Osteoblast (primary cell): ENCODE data around the gene LRRC36. TPM values are rescaled to one million over a fixed set of nuclear protein-coding genes. Genes with fewer than 3 reads are reported as not detected.

Experiments used
- DNase-seq: peaks from one replicate; pipeline ENCODE4 v3.0.0; 2011; ENCODE audit warnings: low spot score, mixed read lengths; ENCODE audit not compliant: insufficient read length; ENCODE audit errors: missing footprints
- H2AFZ ChIP-seq: 2 replicates; pipeline ENCODE4 v1.6.0; 2011; ENCODE audit warnings: mild to moderate bottlenecking, low read length
- H3K27ac ChIP-seq: 2 replicates; pipeline ENCODE4 v1.5.1; 2011; ENCODE audit warnings: mild to moderate bottlenecking, low read depth, low read length, moderate library complexity
- H3K27me3 ChIP-seq: 2 replicates; pipeline ENCODE4 v1.6.0; 2012; ENCODE audit warnings: mild to moderate bottlenecking, control low read depth, inconsistent platforms, low read length, moderate library complexity; ENCODE audit not compliant: insufficient read depth
- H3K36me3 ChIP-seq: 2 replicates; pipeline ENCODE4 v1.5.1; 2011; ENCODE audit warnings: mild to moderate bottlenecking, low read length, control low read depth, moderate library complexity; ENCODE audit not compliant: insufficient read depth
- H3K4me1 ChIP-seq: 2 replicates; pipeline ENCODE4 v1.5.1; 2011; ENCODE audit warnings: mild to moderate bottlenecking, low read length, control low read depth, moderate library complexity; ENCODE audit not compliant: insufficient read depth
- H3K4me2 ChIP-seq: 2 replicates; pipeline ENCODE4 v1.6.0; 2011; ENCODE audit warnings: mild to moderate bottlenecking, low read length; ENCODE audit not compliant: insufficient read depth
- H3K4me3 ChIP-seq: fragments of 200-600 bp; sonication (generic); 3 replicates; pipeline ENCODE4 v1.5.1; 2012; ENCODE audit warnings: mild to moderate bottlenecking, low read length, inconsistent platforms; ENCODE audit not compliant: insufficient read depth
- H3K79me2 ChIP-seq: 2 replicates; pipeline ENCODE4 v1.6.0; 2012; ENCODE audit warnings: mild to moderate bottlenecking, low read length, control low read depth, inconsistent platforms; ENCODE audit not compliant: insufficient read depth
- H3K9me3 ChIP-seq: 2 replicates; pipeline ENCODE4 v1.5.1; 2011; ENCODE audit warnings: low read depth, low read length, control low read depth
- H4K20me1 ChIP-seq: 2 replicates; pipeline ENCODE4 v1.6.0; 2012; ENCODE audit warnings: mild to moderate bottlenecking, low read length, control low read depth; ENCODE audit not compliant: insufficient read depth
- CTCF ChIP-seq: IDR thresholded peaks from 2 replicates; pipeline ENCODE4 v1.5.1; 2011; ENCODE audit warnings: mild to moderate bottlenecking, low read depth, low read length, moderate library complexity; ENCODE audit errors: extremely low read depth
- total RNA-seq: library from RNA; depleted of rRNA; stranded (reverse); fragments of >200 nt; gene quantifications from 2 replicates; pipeline ENCODE4 v1.2.3, GENCODE V29; 2012

LRRC36 gene
- total RNA-seq, 1 donor: not detected

DNA sequence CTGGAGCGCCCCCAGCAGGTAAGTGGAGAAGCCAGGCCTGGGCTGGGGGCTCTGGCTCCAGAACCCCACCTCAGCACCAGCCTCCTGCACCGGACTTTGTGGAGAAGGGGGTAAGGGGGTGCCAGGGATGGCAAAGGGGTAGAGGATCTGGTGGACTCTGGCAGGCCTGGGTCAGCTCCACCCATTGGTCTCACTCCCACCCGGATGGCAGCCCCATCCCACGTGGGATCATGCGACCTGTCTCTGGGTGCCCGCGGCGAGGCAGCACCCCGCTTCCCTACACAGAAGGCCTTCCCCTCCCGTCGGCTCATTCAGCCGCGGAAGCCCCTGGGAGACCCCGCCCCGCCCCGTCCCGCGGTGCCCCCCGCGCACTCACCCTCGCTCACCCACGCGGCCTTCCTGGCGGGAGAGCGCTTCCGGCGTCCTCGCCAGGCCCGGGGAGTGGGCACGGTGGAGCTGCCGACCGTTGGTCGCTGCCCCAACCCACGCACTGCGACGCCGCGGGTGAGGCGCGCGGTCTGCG, 47.8 kb upstream of the LRRC36 start:
- Histone ChIP-seq H3K36me3 (peaks cover 24% of the 10 kb centered on the region), H4K20me1 (no peaks in the 10 kb centered on the region), H2AFZ (peak overlapping the region; percentile 31), H3K79me2 (peaks cover 22% of the 10 kb centered on the region), H3K4me1 (peaks cover 39% of the 10 kb centered on the region), H3K4me3 (peak overlapping the region; percentile 78), H3K27me3 (no peaks in the 10 kb centered on the region), H3K4me2 (peak overlapping the region; percentile 92), H3K27ac (peak overlapping the region; percentile 94), H3K9me3 (no peaks in the 10 kb centered on the region)
- TF ChIP-seq CTCF: no peak
- peak; percentile 96 for DNase-seq

- Histone ChIP-seq H3K36me3 (peaks cover 25% of the 10 kb centered on the region), H3K79me2 (peaks cover 22% of the 10 kb centered on the region), H3K27ac (peak within 1 kb of the TSS; percentile 94), H3K9me3 (no peaks in the 10 kb centered on the region), H2AFZ (peak within 1 kb of the TSS; percentile 62), H4K20me1 (no peaks in the 10 kb centered on the region), H3K4me2 (peak within 1 kb of the TSS; percentile 92), H3K4me1 (peaks cover 39% of the 10 kb centered on the region), H3K27me3 (no peaks in the 10 kb centered on the region), H3K4me3 (peak within 1 kb of the TSS; percentile 78)
- TF ChIP-seq CTCF: peak; percentile 48
- DNase-seq: peak; percentile 99
Observed at GRCh38 chr16:67279296-67280089, 47.1 kb upstream of the LRRC36 start, which contains the start of gene PLEKHG4. Gene PLEKHG4 (plus strand): TSS chr16:67279532. CDS start chr16:67280045, 513 bp downstream.

- no peaks in the 10 kb centered on the region for H3K27me3 ChIP-seq
- peak overlapping the region; percentile 78 for H3K4me3 ChIP-seq
- H2AFZ ChIP-seq: no peak overlapping the region
- peaks cover 37% of the 10 kb centered on the region for H3K4me1 ChIP-seq
- peaks cover 20% of the 10 kb centered on the region for H3K79me2 ChIP-seq
- H4K20me1 ChIP-seq: no peaks in the 10 kb centered on the region
- peak overlapping the region; percentile 64 for H3K4me2 ChIP-seq
- no peaks in the 10 kb centered on the region for H3K9me3 ChIP-seq
- no peak overlapping the region for H3K27ac ChIP-seq
- no peak for TF ChIP-seq CTCF
- H3K36me3 ChIP-seq: peaks cover 28% of the 10 kb centered on the region
- peak; percentile 73 for DNase-seq
Observed at GRCh38 chr16:67280090-67281015, 46.3 kb upstream of the LRRC36 start.
